Measurements from ENCODE around the gene CCN5. TPM values are rescaled to one million over a fixed set of nuclear protein-coding genes. Genes with fewer than 3 reads are reported as not detected.
"Not testable (repeated sequence)": the region's sequence is repeated elsewhere in the genome, so short reads cannot be mapped to it uniquely, and the experiment has no call there.

The CCN5 gene
- total RNA-seq, 2 experiments from 2014 or later: not detected

DNA sequence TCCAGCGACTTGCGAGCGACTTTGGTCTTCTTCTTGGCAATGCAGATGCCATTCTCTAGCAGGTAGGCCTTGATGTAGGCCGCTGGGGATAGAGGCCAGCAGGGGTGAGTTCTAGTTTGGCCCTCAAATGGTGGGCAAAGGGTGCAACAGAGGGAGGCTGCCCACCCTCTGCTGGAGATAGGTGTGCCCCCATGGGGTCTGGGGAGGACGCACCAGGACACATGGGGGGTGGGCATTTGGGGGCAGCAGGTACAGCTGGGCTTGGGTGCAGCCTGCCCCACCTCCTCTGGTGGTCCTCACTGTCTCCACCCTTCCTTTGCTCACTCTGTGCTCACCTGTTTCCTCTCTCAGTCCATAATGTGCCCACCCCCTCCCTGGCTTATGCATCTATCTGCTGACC, 41.8 kb downstream of the CCN5 start:
- Mint-ChIP-seq H3K4me3 (no peak overlapping the region), H3K27ac (no peak overlapping the region), H3K27me3 (peaks cover 3% of the 10 kb centered on the region), H3K36me3 (ENCODE audit: low read depth) (no peaks in the 10 kb centered on the region), H3K9me3 (no peaks in the 10 kb centered on the region), H3K4me1 (ENCODE audit: low read depth) (no peaks in the 10 kb centered on the region)
- ChIA-PET POLR2A (no interaction called here), CTCF (interaction anchor here (1.9 to 3.8 kb wide), 2 partner anchors 10 to 73 kb away, joined by 5 to 20 read pairs; no protein-coding TSS in a partner anchor)
- no peak for ATAC-seq
- DNase-seq: no peak
- intact Hi-C loops (cut with micrococcal nuclease): no loop called here
- TF ChIP-seq, protein P1, sequence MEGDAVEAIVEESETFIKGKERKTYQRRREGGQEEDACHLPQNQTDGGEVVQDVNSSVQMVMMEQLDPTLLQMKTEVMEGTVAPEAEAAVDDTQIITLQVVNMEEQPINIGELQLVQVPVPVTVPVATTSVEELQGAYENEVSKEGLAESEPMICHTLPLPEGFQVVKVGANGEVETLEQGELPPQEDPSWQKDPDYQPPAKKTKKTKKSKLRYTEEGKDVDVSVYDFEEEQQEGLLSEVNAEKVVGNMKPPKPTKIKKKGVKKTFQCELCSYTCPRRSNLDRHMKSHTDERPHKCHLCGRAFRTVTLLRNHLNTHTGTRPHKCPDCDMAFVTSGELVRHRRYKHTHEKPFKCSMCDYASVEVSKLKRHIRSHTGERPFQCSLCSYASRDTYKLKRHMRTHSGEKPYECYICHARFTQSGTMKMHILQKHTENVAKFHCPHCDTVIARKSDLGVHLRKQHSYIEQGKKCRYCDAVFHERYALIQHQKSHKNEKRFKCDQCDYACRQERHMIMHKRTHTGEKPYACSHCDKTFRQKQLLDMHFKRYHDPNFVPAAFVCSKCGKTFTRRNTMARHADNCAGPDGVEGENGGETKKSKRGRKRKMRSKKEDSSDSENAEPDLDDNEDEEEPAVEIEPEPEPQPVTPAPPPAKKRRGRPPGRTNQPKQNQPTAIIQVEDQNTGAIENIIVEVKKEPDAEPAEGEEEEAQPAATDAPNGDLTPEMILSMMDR (IDR thresholded peaks at IDR 0.05): no peak

DNA sequence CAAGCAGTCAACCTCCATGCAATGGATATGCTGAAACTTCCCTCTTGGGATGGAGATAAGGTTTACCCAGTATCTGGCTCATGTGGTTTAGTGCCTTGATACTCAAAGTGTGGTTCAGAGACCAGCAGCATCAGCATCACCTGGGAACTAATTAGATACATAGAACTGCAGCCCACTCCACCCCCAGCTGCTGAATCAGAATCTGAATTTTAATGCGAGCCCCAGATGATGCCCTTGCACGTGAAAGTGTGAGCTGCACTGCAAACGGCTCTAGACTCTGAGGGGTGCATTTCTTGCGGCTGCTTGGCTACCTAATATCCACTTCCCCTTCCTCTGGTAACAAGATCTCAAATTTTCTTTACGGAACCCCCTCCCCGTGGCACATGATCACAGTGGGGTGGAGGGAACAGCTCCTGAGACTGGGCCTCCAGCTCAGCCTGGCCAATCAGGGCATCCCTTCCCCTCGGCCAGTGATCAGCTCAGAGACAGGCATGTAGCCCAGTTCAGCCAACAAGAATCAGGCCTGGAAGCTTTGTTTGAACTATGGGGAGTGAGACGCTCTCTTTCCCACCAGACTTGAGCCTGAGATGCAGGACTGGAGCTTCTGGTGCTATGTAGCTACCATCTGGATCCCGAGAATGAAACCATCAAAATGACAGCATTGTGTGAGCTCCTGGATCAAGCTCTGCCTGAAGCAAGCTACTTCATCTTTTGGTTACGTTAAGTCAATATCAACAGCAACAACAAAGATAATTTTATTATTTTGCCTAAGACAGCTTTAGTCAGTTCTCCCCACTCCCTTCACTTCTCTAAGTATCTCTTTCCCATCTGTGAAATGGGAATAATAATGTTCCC, 43.3 kb downstream of the CCN5 start:
- Mint-ChIP-seq H3K9me3 (no peaks in the 10 kb centered on the region), H3K27ac (no peak overlapping the region), H3K4me3 (no peak overlapping the region), H3K36me3 (ENCODE audit: low read depth) (no peaks in the 10 kb centered on the region), H3K27me3 (peaks cover 3% of the 10 kb centered on the region), H3K4me1 (ENCODE audit: low read depth) (no peaks in the 10 kb centered on the region)
- no peak for ATAC-seq
- TF ChIP-seq, protein P1 (IDR thresholded peaks at IDR 0.05): no peak
- POLR2A ChIA-PET: no interaction called here
- intact Hi-C loops (cut with micrococcal nuclease): no loop called here
- no peak for DNase-seq
- CTCF ChIA-PET: interaction anchor here (1.2 to 3.8 kb wide), 3 partner anchors 11 to 38 kb away, joined by 3 to 20 read pairs (median 4); no protein-coding TSS in a partner anchor

DNA sequence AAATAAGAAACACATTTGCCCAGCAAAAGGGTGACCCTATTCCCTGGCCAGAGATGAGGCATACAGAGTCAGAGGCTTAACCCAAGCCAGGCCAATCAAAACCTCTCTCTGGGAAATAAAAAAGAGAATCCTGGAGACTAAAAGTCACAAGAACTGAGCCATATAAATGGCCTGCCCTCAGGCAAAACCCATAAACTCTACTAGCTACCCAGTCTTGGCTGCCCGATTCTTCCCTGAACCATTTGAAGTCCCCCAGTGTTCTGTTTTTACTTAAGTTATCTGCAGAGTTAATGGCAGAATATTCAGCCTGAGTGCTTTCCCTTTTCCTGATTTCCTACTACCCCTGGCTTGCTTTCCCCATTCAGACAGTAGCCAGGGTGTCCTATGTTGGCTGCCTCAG, 44.4 kb downstream of the CCN5 start:
- no peak overlapping the region for H3K27ac Mint-ChIP-seq
- peaks cover 3% of the 10 kb centered on the region for H3K27me3 Mint-ChIP-seq
- ChIA-PET POLR2A (no interaction called here), CTCF (interaction anchor here (1.2 to 3.8 kb wide), 2 partner anchors 12 to 37 kb away, joined by 3 to 20 read pairs; no protein-coding TSS in a partner anchor)
- no peak for ATAC-seq
- no peaks in the 10 kb centered on the region for H3K36me3 Mint-ChIP-seq (ENCODE audit: low read depth)
- intact Hi-C loops (cut with micrococcal nuclease): no loop called here
- no peaks in the 10 kb centered on the region for H3K9me3 Mint-ChIP-seq
- TF ChIP-seq, protein P1 (IDR thresholded peaks at IDR 0.05): no peak
- no peak for DNase-seq
- no peak overlapping the region for H3K4me3 Mint-ChIP-seq
- no peaks in the 10 kb centered on the region for H3K4me1 Mint-ChIP-seq (ENCODE audit: low read depth)

DNA sequence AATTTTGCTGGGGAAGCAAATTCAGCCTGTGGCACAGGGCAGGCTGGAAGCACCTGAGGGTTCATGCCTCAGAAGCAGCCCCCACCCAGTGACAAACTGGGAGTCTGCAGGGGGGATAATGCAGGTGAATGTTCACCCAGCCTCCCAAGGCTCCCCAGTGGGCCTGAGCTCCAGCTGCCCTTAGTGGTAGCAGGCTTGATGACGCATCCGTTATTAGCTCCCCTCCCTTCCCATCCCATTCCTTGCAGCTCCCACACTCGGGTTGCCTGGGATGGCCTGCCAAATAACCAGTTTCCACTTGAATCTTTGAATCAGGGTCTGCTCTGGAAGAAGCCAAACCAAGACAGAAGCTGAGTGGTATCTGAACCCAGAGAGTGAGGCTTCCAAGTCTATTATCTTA, 46.3 kb downstream of the CCN5 start:
- no peak for ATAC-seq
- H3K4me1 Mint-ChIP-seq (ENCODE audit: low read depth): no peaks in the 10 kb centered on the region
- no peaks in the 10 kb centered on the region for H3K9me3 Mint-ChIP-seq
- no peak for DNase-seq
- CTCF ChIA-PET: interaction anchor here (1.0 to 2.4 kb wide), 2 partner anchors 14 to 106 kb away, joined by 3 to 9 read pairs; no protein-coding TSS in a partner anchor
- TF ChIP-seq, protein P1 (IDR thresholded peaks at IDR 0.05): no peak
- intact Hi-C loops (cut with micrococcal nuclease): no loop called here
- no peak overlapping the region for H3K4me3 Mint-ChIP-seq
- H3K27me3 Mint-ChIP-seq: peaks cover 3% of the 10 kb centered on the region
- POLR2A ChIA-PET: no interaction called here
- no peak overlapping the region for H3K27ac Mint-ChIP-seq
- H3K36me3 Mint-ChIP-seq (ENCODE audit: low read depth): no peaks in the 10 kb centered on the region

GRCh38 chr20:44762466-44763140, 47.4 kb downstream of the CCN5 start:
- TF ChIP-seq, protein P1 (IDR thresholded peaks at IDR 0.05): no peak
- ChIA-PET POLR2A (no interaction called here), CTCF (interaction anchor here (1.0 to 2.4 kb wide), 2 partner anchors 16 to 104 kb away, joined by 3 to 9 read pairs; no protein-coding TSS in a partner anchor)
- no peaks in the 10 kb centered on the region for H3K9me3 Mint-ChIP-seq
- H3K27ac Mint-ChIP-seq: no peak overlapping the region
- intact Hi-C loops (cut with micrococcal nuclease): no loop called here
- no peaks in the 10 kb centered on the region for H3K36me3 Mint-ChIP-seq (ENCODE audit: low read depth)
- peaks cover 3% of the 10 kb centered on the region for H3K27me3 Mint-ChIP-seq
- ATAC-seq (no peak), DNase-seq (no peak)
- H3K4me3 Mint-ChIP-seq: no peak overlapping the region
- no peaks in the 10 kb centered on the region for H3K4me1 Mint-ChIP-seq (ENCODE audit: low read depth)

DNA sequence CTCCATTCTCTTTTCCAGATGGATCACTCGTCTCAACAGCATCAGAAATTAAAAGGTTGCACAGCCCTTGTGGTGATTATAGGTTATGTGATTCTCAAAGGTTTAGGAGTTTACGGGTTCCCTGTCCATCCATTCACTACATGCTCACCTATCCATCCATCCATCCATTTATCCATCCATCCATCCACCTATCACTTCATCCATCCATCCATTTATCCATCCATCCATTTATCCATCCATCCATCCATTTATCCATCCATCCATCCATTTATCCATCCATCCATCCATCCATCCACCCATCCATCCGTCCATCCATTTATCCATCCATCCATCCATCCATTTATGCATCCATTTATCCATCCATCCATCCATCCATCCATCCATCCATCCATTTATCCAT, 48.6 kb downstream of the CCN5 start:
- intact Hi-C loops (cut with micrococcal nuclease); POLR2A ChIA-PET; H3K9me3 Mint-ChIP-seq; H3K4me3 Mint-ChIP-seq; H3K4me1 Mint-ChIP-seq (ENCODE audit: low read depth); H3K27ac Mint-ChIP-seq; CTCF ChIA-PET; H3K36me3 Mint-ChIP-seq (ENCODE audit: low read depth); ATAC-seq; DNase-seq; H3K27me3 Mint-ChIP-seq: not testable (repeated sequence)
